HG03066 (cell line): ENCODE results near the gene ITPR1.

Experiments
- ATAC-seq: cut with Tn5 transposase; IDR thresholded peaks from one replicate; pipeline ENCODE4 v1.9.1; 2021; ENCODE audit warnings: low read depth; ENCODE audit not compliant: unreplicated experiment

Gene ITPR1

GRCh38 chr3:4732925-4733324, 239.8 kb downstream of the ITPR1 start:
- ATAC-seq = no peak

GRCh38 chr3:4734454-4734853, 241.3 kb downstream of the ITPR1 start:
- no peak for ATAC-seq

DNA sequence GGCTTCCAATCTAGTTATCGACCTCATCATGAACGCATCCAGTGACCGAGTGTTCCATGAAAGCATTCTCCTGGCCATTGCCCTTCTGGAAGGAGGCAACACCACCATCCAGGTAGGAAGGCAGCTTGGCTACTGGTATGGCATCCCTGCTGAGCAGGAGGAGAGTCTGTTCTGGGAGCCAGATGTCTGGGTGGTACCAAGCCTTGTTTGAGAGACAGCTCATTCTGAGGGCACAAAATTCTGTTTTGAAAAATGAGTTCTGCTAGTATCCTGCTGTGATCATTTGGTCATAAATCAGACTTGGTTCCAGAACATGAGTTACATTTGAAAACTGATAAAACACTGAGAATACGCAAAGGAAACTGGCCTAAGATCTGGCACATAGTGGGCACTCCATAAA, 242.1 kb downstream of the ITPR1 start:
- no peak for ATAC-seq

DNA sequence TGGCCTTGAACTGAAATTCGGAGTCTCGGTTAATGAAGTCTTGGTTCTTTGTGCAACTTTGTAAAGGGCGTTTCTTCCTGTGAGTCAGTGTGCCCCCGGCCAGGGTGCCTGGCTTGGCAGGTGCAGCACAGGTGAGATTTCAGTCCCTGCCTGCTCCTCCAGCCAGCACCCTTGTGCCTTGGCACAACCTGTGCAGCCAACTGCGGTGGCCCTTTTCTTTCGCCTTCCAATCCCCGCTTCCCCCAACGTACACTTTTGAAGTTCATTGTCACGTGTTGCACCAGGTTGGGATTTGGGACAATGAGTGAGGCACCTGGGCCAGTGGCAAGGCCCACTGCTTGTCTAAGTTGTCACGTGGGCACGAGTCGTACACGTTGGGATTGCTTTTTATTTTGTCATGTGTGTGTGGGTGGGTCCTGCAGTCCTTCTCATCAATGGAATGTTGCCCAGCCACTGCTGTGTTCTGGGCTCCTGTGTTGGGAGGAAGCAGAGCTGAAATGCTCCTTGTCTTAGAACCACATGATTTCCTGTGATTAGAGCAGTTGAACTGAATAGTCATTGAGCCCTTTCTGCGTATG, 243.2 kb downstream of the ITPR1 start:
- no peak for ATAC-seq

DNA sequence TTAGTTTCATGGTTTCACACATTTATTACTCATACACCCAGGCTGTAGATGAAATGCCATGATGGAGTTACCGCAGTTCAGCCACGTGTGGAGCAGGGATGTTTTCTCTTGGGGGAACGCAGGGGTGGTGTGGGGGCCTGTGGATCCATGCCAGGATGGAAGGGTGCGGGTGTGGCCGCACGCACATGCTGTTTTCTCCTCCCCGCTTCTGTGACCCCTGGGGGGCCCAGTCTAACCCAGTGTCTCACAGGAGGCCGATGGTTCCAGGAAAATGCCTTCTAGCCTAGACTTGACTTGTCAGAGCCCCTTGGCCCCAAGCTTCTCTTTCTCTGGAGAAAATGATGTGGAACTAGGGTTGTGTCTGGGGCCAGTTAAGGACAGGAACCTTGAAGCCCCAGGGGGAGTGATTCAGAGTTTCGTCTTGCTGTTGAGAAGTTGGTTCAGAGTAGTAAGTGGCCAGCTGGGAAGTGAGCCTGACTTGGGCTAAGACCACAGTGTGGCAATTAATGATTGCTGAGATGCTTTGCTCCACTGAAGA, 245.7 kb downstream of the ITPR1 start:
- no peak for ATAC-seq

GRCh38 chr3:4739289-4740236, 246.4 kb downstream of the ITPR1 start:
- ATAC-seq = no peak

GRCh38 chr3:4740397-4741105, 247.4 kb downstream of the ITPR1 start:
- ATAC-seq = no peak

- ATAC-seq = no peak
These were observed 247.9 kb downstream of the ITPR1 start for GRCh38 chr3:4741106-4741403.

DNA sequence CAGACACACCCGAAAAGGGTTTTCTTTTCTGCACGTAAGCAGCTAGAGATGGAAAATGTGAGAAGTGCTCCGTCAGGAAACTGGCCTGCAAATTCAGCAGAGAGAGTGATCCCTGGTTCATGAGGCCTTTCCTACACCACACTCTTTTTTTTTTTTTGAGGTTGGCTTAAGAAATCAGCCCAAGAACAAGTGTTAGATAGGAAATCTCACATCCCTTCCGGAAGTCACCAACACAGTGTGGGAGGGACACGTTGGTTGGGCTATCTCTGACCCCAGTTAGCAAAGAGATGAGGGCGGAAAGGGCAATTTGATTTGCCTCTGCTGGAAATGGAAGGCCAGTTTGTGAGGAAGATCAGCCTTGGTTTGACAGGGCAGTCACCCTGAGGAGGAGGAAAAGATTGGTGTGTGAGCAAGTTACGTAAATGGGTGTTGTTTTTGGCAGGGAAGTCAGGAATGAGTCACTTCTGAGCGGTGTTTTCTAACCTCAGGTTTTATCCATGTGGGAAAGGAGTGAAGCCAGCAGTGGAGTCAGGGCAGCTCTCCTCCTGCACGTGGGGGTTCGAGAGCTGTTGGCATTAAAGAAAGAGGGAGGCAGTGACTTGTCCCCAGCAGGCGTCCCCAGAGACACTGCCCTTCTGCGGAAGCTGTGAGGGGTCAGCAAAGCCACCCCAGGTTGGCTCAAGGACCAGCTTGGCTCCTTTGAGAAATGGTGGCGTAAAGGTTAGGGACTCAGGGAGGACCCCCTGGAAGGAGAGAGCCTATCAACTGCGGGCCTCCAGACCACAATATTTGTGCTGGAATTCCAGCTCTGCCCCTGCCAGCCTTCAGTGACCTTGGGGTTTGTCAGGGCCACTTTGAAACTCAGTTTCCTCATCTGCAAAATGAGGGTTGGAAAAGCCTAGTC, 248.5 kb downstream of the ITPR1 start:
- no peak for ATAC-seq

- no peak for ATAC-seq
These were observed 249.2 kb downstream of the ITPR1 start for GRCh38 chr3:4742359-4742758.

DNA sequence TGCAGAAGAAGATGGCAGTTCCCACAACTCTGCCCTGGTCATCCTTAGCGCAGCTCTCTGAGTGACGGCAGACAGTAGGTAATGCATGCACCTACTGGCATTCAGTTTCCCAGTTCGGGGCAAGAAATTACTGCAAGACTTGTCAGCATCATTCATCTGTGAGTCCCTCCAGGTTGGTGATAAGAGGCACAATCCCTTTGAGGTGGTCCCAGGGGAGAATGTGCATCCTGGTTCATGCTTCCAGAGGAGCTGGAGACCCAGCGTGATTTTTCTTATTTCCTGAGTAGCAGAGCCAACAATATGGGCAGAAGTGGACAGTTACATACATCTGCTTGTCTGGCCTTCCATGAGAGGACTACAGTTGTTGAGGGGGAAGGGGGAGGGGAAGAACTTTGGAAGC, 250.2 kb downstream of the ITPR1 start:
- ATAC-seq = no peak

DNA sequence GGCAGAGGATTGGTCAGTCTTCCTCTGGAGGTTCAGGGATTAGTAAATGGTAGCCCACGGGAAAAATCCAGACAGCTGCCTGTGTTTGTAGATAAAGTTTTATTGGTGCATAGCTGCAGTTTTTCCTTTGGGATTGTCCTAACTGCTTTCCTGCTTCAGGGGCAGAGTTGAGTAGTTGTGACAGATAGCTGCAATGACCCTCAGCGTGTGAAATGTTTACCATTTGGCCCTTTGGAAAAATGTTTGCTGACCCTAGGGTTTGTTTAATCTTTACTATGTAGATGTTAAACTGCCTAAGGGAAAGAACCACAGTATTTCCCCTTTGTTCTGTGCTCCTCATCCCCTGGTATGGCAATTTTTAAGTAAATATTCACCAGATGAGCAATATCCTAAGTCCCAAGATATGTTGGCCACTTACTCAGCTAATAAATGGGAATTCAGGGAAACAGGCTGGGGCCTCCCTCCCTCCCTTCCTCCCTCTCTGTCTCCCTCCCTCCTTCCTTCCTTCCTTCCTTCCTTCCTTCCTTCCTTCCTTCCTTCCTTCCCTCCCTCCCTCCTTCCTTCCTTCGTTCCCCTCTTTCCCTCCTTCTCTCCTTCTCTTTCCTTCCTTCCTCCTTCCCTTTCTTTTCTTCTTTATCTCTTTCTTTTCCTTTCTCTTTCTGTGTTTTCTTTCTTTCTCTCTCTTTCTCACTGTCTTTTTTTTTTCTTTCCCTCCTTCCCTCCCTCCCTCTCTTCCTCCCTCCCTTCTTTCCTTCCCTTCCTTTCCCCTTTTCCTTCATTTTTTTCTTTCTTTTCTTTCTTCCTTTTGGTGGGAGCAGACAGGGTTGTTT, 251.5 kb downstream of the ITPR1 start:
- no peak for ATAC-seq

- no peak for ATAC-seq
These were observed 252.1 kb downstream of the ITPR1 start for GRCh38 chr3:4745235-4745610.

DNA sequence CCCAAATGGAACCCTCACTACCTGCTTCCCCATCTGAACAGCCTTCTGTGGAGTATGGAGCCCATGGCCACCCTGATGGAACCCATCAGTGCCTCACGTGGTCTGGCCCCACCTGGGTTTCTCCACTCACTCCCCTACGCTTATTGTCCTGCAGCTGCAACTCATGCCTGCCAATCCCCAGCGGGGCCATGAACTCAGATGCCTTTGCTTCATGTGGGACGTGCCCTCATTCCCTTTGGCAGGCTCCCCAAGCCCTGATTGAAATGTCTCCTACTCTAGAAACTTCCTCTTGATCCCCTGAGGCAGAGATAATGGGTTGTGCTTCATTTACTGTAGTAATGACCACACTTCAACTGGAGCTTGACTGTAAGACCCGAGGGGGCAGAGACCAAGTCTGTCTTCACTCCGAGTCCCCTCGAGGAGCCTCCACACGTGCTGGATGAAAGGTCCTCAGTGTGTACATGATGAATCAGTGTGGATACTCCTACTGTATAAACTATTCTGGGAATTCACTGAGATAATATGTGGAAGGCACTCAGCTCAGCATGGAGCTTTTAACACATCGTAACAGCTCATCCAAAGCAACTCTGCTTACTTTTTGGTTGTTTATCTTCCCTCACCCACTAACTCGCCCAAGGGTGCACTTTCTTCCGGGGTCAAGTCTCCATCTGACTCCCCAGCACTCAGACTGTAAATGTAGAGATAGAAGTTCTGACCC, 253.3 kb downstream of the ITPR1 start:
- no peak for ATAC-seq

DNA sequence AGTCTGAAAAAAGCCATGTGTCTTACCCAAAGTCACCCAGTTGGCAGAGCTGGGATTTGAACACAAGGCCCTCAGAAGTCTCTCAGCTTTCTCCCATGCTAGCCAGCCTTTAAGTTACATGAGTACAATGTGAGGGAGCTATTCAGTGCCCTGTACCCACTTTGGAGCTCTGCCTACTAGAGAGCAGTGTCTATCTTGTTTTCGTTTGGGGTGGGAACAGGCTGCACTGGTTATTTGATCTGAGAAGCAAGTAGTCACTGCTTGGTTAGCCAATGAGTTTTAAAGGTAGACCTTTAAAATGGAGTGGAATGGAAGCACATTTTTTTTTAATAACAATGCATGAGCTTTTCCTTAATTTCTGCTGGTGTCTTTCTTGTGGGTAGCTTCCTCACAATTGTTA, 255.0 kb downstream of the ITPR1 start:
- ATAC-seq = no peak

- peak; percentile 38 for ATAC-seq
These were observed 255.7 kb downstream of the ITPR1 start for GRCh38 chr3:4748701-4749378.

DNA sequence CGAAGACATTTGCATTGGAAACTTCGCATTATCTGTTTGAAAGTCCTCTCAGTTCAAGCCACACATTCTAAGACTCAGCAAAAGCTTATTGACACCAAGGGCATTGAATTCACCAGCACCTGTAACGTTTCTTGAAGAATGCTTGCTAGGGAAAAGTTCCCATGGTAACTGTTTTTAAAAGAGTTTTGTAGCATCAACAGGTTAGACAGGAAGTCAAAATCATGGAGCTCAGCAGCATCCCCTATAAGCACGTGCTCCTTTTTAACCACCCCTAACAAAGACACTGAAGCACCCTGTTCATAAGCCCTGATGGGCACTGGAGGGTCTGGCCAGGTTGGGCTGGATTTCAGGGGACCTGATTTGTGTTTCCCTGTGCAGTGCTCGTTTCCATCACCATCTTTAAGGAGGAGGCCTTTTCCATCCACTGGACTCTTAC, 256.4 kb downstream of the ITPR1 start:
- peak; percentile 22 for ATAC-seq

DNA sequence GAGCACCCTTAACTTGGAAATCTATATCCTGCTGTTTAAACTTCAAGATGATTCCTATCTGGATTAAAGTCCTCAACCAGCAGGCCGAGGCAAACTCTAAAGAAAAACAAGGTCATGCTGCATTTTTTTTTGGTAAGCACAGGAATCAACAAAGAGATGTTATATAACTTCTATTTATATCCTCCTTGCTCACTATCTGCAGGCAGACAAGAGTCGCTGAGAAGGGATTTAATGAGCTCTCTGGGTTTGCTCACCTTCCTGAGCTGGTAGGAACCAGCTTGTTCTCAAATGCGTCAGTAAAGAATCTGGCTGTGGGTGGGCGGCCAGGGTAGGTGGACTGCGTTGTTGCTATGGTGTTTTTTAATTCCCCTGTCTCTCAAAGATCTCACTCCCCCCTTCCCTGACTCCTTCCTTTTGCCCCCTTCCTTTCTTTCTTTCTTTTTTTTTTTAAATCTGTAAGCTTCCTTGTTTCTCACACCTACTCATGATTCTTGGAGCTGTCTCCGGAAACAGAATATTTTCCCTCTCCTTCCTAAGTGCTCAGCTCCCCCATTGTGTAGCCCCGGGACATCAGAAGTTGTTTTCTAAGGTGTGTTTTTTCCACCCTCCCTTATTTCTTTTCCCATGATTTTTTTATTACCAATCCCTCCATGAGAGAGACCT, 257.3 kb downstream of the ITPR1 start:
- no peak for ATAC-seq
